Trophoblast cell (in vitro differentiated cells and primary cell): Measurements from ENCODE around the gene KSR1.
A peak's percentile ranks its signal among the peaks of the same experiment; 100 is the strongest.
"Not testable (repeated sequence)": the region's sequence is repeated elsewhere in the genome, so short reads cannot be mapped to it uniquely, and the experiment has no call there.

Experiments used
- DNase-seq, 2 donors: peaks; one replicate each; pipeline ENCODE4 v3.0.0-alpha.2; 2016
- H2AFZ ChIP-seq: 2 replicates; pipeline ENCODE4 v1.6.1; 2013; ENCODE audit warnings: low read length, moderate library complexity, mild to moderate bottlenecking; ENCODE audit not compliant: insufficient read depth, poor library complexity
- H2AK5ac ChIP-seq: 2 replicates; pipeline ENCODE4 v1.6.1; 2013; ENCODE audit warnings: mild to moderate bottlenecking, low read length
- H2BK120ac ChIP-seq: 2 replicates; pipeline ENCODE4 v1.6.1; 2013; ENCODE audit warnings: low read length, mild to moderate bottlenecking, moderate library complexity; ENCODE audit not compliant: insufficient read depth, poor library complexity
- H2BK12ac ChIP-seq: 2 replicates; pipeline ENCODE4 v1.6.1; 2013; ENCODE audit warnings: mild to moderate bottlenecking, low read length, moderate library complexity
- H2BK5ac ChIP-seq: 2 replicates; pipeline ENCODE4 v1.6.1; 2013; ENCODE audit warnings: low read length, low read depth, moderate library complexity, mild to moderate bottlenecking; ENCODE audit not compliant: poor library complexity
- H3K14ac ChIP-seq: 2 replicates; pipeline ENCODE4 v1.6.1; 2013; ENCODE audit warnings: mild to moderate bottlenecking, low read length
- H3K18ac ChIP-seq: 2 replicates; pipeline ENCODE4 v1.6.1; 2013; ENCODE audit warnings: mild to moderate bottlenecking, low read length
- H3K23ac ChIP-seq: 2 replicates; pipeline ENCODE4 v1.6.1; 2013; ENCODE audit warnings: low read length
- H3K27ac ChIP-seq: 2 replicates; pipeline ENCODE4 v1.5.1; 2013; ENCODE audit warnings: low read depth, mild to moderate bottlenecking, inconsistent platforms, low read length, moderate library complexity
- H3K27me3 ChIP-seq: 2 replicates; pipeline ENCODE4 v1.6.1; 2013; ENCODE audit warnings: inconsistent platforms, mild to moderate bottlenecking, low read length, moderate library complexity; ENCODE audit not compliant: insufficient read depth
- H3K36me3 ChIP-seq, 2 experiments: 1 replicate in 1 of 2; 2 replicates in 1 of 2; pipeline ENCODE4 v1.6.1; 2013; ENCODE audit warnings: low read length in 2 of 2, mild to moderate bottlenecking in 2 of 2, moderate library complexity in 1 of 2; ENCODE audit not compliant: insufficient read depth in 2 of 2, control insufficient read depth in 1 of 2
- H3K4ac ChIP-seq: 2 replicates; pipeline ENCODE4 v1.6.1; 2013; ENCODE audit warnings: low read depth, mild to moderate bottlenecking, low read length, moderate library complexity
- H3K4me1 ChIP-seq, 2 experiments: 1 replicate in 1 of 2; 2 replicates in 1 of 2; pipeline ENCODE4 v1.6.1; 2013; ENCODE audit warnings: low read length in 2 of 2, mild to moderate bottlenecking in 2 of 2, moderate library complexity in 1 of 2; ENCODE audit not compliant: insufficient read depth in 2 of 2, control insufficient read depth in 1 of 2
- H3K4me2 ChIP-seq: 2 replicates; pipeline ENCODE4 v1.6.1; 2013; ENCODE audit warnings: inconsistent platforms, mild to moderate bottlenecking, low read length, moderate library complexity
- H3K4me3 ChIP-seq: 2 replicates; pipeline ENCODE4 v1.5.1; 2013; ENCODE audit warnings: mild to moderate bottlenecking, low read depth, low read length, inconsistent platforms
- H3K79me1 ChIP-seq: one replicate; pipeline ENCODE4 v1.6.1; 2013; ENCODE audit warnings: low read length
- H3K79me2 ChIP-seq: 2 replicates; pipeline ENCODE4 v1.6.1; 2013; ENCODE audit warnings: low read length, mild to moderate bottlenecking; ENCODE audit not compliant: control insufficient read depth, insufficient read depth, poor library complexity
- H3K9ac ChIP-seq: 2 replicates; pipeline ENCODE4 v1.6.1; 2013; ENCODE audit warnings: mild to moderate bottlenecking, low read length
- H3K9me3 ChIP-seq: 2 replicates; pipeline ENCODE4 v1.6.1; 2013; ENCODE audit warnings: low read depth, mild to moderate bottlenecking, control low read depth, inconsistent platforms, low read length; ENCODE audit not compliant: insufficient read depth
- H4K12ac ChIP-seq: 2 replicates; pipeline ENCODE4 v1.6.1; 2013; ENCODE audit warnings: low read depth, mild to moderate bottlenecking, low read length, moderate library complexity
- H4K8ac ChIP-seq: 2 replicates; pipeline ENCODE4 v1.6.1; 2013; ENCODE audit warnings: low read depth, mild to moderate bottlenecking, low read length, moderate library complexity
- H4K91ac ChIP-seq: one replicate; pipeline ENCODE4 v1.6.1; 2013; ENCODE audit warnings: low read depth, mild to moderate bottlenecking, low read length, moderate library complexity
- WGBS: extraction: QIAGEN DNeasy Blood & Tissue Kit; methylation state at CpG from one replicate; pipeline ENCODE4 v1.1.7; 2013; ENCODE audit warnings: missing lambda C conversion rate; ENCODE audit not compliant: insufficient read length, insufficient coverage; ENCODE audit errors: extremely low coverage; 5-methylcytosine and 5-hydroxymethylcytosine counted together

The KSR1 gene

DNA sequence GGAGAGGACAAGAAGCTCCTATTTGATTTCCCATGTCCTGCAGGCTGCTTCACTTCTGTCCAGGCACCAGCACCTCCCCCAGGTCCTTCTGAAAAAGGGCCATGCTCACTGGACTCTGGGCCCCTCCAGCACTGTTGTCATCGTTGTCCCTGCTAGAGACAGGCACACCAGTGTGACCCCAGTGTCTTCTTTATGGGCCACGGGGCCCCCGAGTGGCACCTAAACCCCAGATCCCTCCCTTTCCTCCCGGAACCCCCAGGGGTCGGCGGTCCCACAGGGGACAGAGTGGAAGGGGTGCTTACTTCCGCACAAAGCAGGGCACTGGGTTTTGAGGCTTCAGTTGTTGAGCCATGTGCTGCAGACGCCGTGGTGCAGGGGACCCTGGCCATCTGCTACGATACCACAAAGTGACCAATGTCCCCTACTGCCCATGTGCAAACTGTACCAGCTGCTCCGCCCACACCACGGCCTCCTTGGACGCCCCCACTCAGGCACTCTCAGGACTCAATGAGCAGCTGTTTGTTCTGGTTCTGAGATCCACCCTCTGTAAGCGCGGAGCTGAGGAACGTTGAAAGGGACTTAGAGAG is 199.4 kb downstream of the KSR1 start:
- H2BK120ac ChIP-seq, DNase-seq, H3K9ac ChIP-seq, H3K4me3 ChIP-seq, H3K27me3 ChIP-seq, H3K4ac ChIP-seq, H2BK12ac ChIP-seq, H2AFZ ChIP-seq, H3K4me1 ChIP-seq, H3K36me3 ChIP-seq, H3K18ac ChIP-seq, H3K4me2 ChIP-seq, H3K79me1 ChIP-seq, H3K9me3 ChIP-seq, H3K14ac ChIP-seq, H4K91ac ChIP-seq, H2BK5ac ChIP-seq, H3K27ac ChIP-seq, H2AK5ac ChIP-seq, H4K8ac ChIP-seq, H3K79me2 ChIP-seq, H3K23ac ChIP-seq, H4K12ac ChIP-seq: not testable (repeated sequence)
- no CpG with 5 or more reads among the region's 16 CpGs for WGBS

DNA sequence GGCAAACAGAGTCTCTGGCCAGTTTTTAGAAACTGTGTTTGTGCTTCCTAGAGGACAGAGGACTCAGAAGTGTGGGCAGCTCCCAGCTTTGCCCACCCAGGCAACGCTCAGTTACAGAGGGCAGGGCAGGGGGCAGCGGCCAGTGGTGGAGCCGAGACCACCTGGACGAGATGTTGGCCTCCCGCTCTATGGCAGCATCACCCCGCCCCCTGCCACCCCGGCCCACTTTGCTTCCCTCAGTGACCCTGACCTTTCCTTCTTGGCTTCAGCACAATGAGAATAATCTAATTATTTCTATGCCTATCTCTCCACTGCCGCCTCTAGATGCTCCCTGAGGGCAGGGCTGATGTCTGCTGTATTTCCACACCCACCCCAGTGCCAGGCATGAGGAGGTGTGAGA is 200.4 kb downstream of the KSR1 start:
- H3K18ac ChIP-seq, DNase-seq, H3K79me2 ChIP-seq, H3K4me3 ChIP-seq, H4K91ac ChIP-seq, H3K4ac ChIP-seq, H4K12ac ChIP-seq, H3K14ac ChIP-seq, H3K23ac ChIP-seq, H3K27me3 ChIP-seq, H3K4me1 ChIP-seq, H3K9me3 ChIP-seq, H3K27ac ChIP-seq, H3K4me2 ChIP-seq, H2BK12ac ChIP-seq, H3K9ac ChIP-seq, H4K8ac ChIP-seq, H3K79me1 ChIP-seq, H2BK120ac ChIP-seq, H2BK5ac ChIP-seq, H2AK5ac ChIP-seq, H2AFZ ChIP-seq, H3K36me3 ChIP-seq: not testable (repeated sequence)
- no CpG with 5 or more reads among the region's 8 CpGs for WGBS

DNA sequence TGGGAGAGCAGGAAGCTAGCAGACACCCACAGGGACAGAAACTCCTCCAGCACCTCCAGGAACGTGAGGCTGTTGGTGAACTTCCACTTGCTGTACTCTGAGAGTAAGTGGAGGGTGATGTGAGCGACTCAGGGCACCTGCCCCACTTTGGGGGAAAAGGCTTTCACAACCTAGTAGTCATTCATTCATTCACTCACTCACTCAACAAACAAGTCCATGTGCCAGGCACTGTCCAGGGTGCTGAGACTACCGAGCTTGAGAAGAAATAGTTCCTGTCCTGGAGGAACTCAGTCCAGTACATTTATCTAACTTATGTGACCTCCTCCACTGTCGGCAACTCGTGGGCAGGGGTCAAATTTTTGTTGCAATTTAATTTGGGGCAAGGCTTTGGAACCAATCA is 201.4 kb downstream of the KSR1 start:
- no peaks in the 10 kb centered on the region for H3K79me1 ChIP-seq
- WGBS: no CpG with 5 or more reads among the region's 5 CpGs

GRCh38 chr17:27659683-27660082 is 203.4 kb downstream of the KSR1 start:
- no peaks in the 10 kb centered on the region for H3K79me2 ChIP-seq
- H3K9me3 ChIP-seq: no peaks in the 10 kb centered on the region
- H3K79me1 ChIP-seq: no peaks in the 10 kb centered on the region
- no peak overlapping the region for H2BK5ac ChIP-seq
- H2AK5ac ChIP-seq: no peak overlapping the region
- H3K4ac ChIP-seq: no peak overlapping the region
- DNase-seq: no peak
- H3K36me3 ChIP-seq: no peaks in the 10 kb centered on the region
- no peak overlapping the region for H2AFZ ChIP-seq
- H2BK12ac ChIP-seq: no peak overlapping the region
- H3K27ac ChIP-seq: no peak overlapping the region
- no peak overlapping the region for H3K4me3 ChIP-seq
- no CpG with 5 or more reads among the region's 6 CpGs for WGBS
- H4K12ac ChIP-seq: no peak overlapping the region
- no peak overlapping the region for H2BK120ac ChIP-seq
- no peak overlapping the region for H3K9ac ChIP-seq
- H3K4me2 ChIP-seq: no peak overlapping the region
- H4K8ac ChIP-seq: no peak overlapping the region
- no peak overlapping the region for H3K18ac ChIP-seq
- H3K27me3 ChIP-seq: no peaks in the 10 kb centered on the region
- H4K91ac ChIP-seq: no peak overlapping the region
- H3K14ac ChIP-seq: no peak overlapping the region
- H3K23ac ChIP-seq: no peak overlapping the region
- H3K4me1 ChIP-seq: no peaks in the 10 kb centered on the region

More for the DNA sequence above, 201.4 kb downstream of the KSR1 start:
- no peak overlapping the region for H3K23ac ChIP-seq
- peak in 1 of 2 donors; percentile 16 for DNase-seq
- no peak overlapping the region for H4K91ac ChIP-seq
- no peaks in the 10 kb centered on the region for H3K79me2 ChIP-seq
- H2AK5ac ChIP-seq: no peak overlapping the region
- no peak overlapping the region for H2AFZ ChIP-seq
- H2BK12ac ChIP-seq: no peak overlapping the region
- H3K36me3 ChIP-seq: no peaks in the 10 kb centered on the region
- no peak overlapping the region for H3K4me3 ChIP-seq
- H3K18ac ChIP-seq: no peak overlapping the region
- H3K4ac ChIP-seq: no peak overlapping the region
- H2BK5ac ChIP-seq: no peak overlapping the region
- no peaks in the 10 kb centered on the region for H3K27me3 ChIP-seq
- H3K4me1 ChIP-seq: no peaks in the 10 kb centered on the region
- H3K27ac ChIP-seq: no peak overlapping the region
- no peak overlapping the region for H3K9ac ChIP-seq
- H2BK120ac ChIP-seq: no peak overlapping the region
- no peak overlapping the region for H3K4me2 ChIP-seq
- H4K12ac ChIP-seq: no peak overlapping the region
- H3K14ac ChIP-seq: no peak overlapping the region
- no peaks in the 10 kb centered on the region for H3K9me3 ChIP-seq
- H4K8ac ChIP-seq: no peak overlapping the region
